ENCODE data around the gene EIF4G3.

DNA sequence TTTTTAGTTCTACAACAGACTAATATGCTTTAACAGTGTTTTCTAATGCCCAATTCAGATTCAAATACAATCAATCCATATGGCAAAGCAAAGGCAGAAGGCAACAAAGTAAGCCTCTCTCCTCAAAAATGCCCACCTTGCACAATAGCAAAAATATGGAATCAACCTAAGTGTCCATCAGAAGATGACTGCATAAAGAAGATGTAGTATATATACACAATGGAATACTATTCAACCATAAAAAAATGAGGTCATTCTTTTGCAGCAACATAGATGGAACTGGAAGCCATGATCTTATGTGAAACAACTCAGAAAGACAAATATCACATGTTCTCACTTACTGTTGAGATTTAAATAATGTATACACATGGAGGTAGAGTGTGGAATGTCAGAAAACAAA is 80.7 kb downstream of the EIF4G3 start:
- TF ChIP-seq, protein P1, sequence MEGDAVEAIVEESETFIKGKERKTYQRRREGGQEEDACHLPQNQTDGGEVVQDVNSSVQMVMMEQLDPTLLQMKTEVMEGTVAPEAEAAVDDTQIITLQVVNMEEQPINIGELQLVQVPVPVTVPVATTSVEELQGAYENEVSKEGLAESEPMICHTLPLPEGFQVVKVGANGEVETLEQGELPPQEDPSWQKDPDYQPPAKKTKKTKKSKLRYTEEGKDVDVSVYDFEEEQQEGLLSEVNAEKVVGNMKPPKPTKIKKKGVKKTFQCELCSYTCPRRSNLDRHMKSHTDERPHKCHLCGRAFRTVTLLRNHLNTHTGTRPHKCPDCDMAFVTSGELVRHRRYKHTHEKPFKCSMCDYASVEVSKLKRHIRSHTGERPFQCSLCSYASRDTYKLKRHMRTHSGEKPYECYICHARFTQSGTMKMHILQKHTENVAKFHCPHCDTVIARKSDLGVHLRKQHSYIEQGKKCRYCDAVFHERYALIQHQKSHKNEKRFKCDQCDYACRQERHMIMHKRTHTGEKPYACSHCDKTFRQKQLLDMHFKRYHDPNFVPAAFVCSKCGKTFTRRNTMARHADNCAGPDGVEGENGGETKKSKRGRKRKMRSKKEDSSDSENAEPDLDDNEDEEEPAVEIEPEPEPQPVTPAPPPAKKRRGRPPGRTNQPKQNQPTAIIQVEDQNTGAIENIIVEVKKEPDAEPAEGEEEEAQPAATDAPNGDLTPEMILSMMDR (IDR thresholded peaks at IDR 0.05; ENCODE audit: low read length) = no peak
- TF ChIP-seq EZH2 (IDR thresholded peaks at IDR 0.05; ENCODE audit: borderline replicate concordance, low read length) = no peak

Data from OCI-LY1 (cell line).